HEK293 (cell line): Measurements from ENCODE around the gene OR4F17.
"Not testable (repeated sequence)": the region's sequence is repeated elsewhere in the genome, so short reads cannot be mapped to it uniquely, and the experiment has no call there.

Experiments
- CTCF ChIP-seq: fragments of 450-650 bp; formaldehyde crosslinking; IDR thresholded peaks from 2 replicates; pipeline ENCODE4 v1.5.1; 2016; ENCODE audit warnings: missing biosample characterization, missing genetic modification characterization
- OSR2 ChIP-seq: fragments of 450-650 bp; formaldehyde crosslinking; IDR thresholded peaks from 2 replicates; pipeline ENCODE4 v1.5.1; 2016; ENCODE audit warnings: missing biosample characterization, missing genetic modification characterization
- OVOL3 ChIP-seq: fragments of 450-650 bp; formaldehyde crosslinking; IDR thresholded peaks from 2 replicates; pipeline ENCODE4 v1.5.1; 2016; ENCODE audit warnings: missing biosample characterization, missing genetic modification characterization
- REST ChIP-seq: fragments of 450-650 bp; formaldehyde crosslinking; IDR thresholded peaks from 2 replicates; pipeline ENCODE4 v1.5.1; 2016; ENCODE audit warnings: missing biosample characterization, missing genetic modification characterization
- SP2 ChIP-seq: fragments of 450-650 bp; formaldehyde crosslinking; IDR thresholded peaks from 2 replicates; pipeline ENCODE4 v1.5.1; 2016; ENCODE audit warnings: missing biosample characterization, missing genetic modification characterization
- YY1 ChIP-seq: fragments of 450-650 bp; formaldehyde crosslinking; IDR thresholded peaks from 2 replicates; pipeline ENCODE4 v1.5.1; 2018; ENCODE audit warnings: missing biosample characterization, missing genetic modification characterization
- ZFP37 ChIP-seq: fragments of 450-650 bp; formaldehyde crosslinking; IDR thresholded peaks from 2 replicates; pipeline ENCODE4 v1.5.1; 2016; ENCODE audit warnings: missing biosample characterization, missing genetic modification characterization
- ZNF214 ChIP-seq: fragments of 450-650 bp; formaldehyde crosslinking; IDR thresholded peaks from 2 replicates; pipeline ENCODE4 v1.5.1; 2017; ENCODE audit warnings: missing biosample characterization, mild to moderate bottlenecking, missing genetic modification characterization, borderline replicate concordance
- ZNF274 ChIP-seq, 2 experiments: fragments of 200-500 bp in 1 of 2; fragments of 450-650 bp in 1 of 2; sonication (Bioruptor generic) in 1 of 2; formaldehyde crosslinking in 1 of 2; IDR thresholded peaks; 2 replicates each; pipeline versions ENCODE4 v1.5.1 to v1.6.1; 2014 to 2016; ENCODE audit warnings: borderline replicate concordance in 1 of 2, inconsistent platforms in 1 of 2, low read length in 1 of 2, missing biosample characterization in 1 of 2, missing genetic modification characterization in 1 of 2
- ZNF324 ChIP-seq: fragments of 450-650 bp; formaldehyde crosslinking; IDR thresholded peaks from 2 replicates; pipeline ENCODE4 v1.5.1; 2016; ENCODE audit warnings: missing biosample characterization, missing genetic modification characterization
- ZNF433 ChIP-seq: fragments of 450-650 bp; formaldehyde crosslinking; IDR thresholded peaks from 2 replicates; pipeline ENCODE4 v1.5.1; 2016; ENCODE audit warnings: missing biosample characterization, missing genetic modification characterization, low read depth
- ZNF558 ChIP-seq: fragments of 450-650 bp; formaldehyde crosslinking; IDR thresholded peaks from 2 replicates; pipeline ENCODE4 v1.5.1; 2016; ENCODE audit warnings: missing biosample characterization, missing genetic modification characterization
- ZNF629 ChIP-seq: fragments of 450-650 bp; formaldehyde crosslinking; IDR thresholded peaks from 2 replicates; pipeline ENCODE4 v1.5.1; 2017; ENCODE audit warnings: missing biosample characterization, missing genetic modification characterization
- ZNF670 ChIP-seq: fragments of 450-650 bp; formaldehyde crosslinking; IDR thresholded peaks from 2 replicates; pipeline ENCODE4 v1.5.1; 2016; ENCODE audit warnings: missing biosample characterization, missing genetic modification characterization, low read depth

GRCh38 chr19:82864-83263, 24.0 kb upstream of the OR4F17 start:
- TF ChIP-seq CTCF (tag by site-specific recombination); YY1 (tag by site-specific recombination); ZNF433; ZNF324 (tag by site-specific recombination); OSR2 (tag by site-specific recombination); ZNF214; ZNF274 (IDR thresholded peaks at IDR 0.05; ENCODE audit: low read length); ZNF274 (tag by site-specific recombination; IDR thresholded peaks at IDR 0.05; ENCODE audit: borderline replicate concordance); ZFP37 (tag by site-specific recombination); ZNF629 (tag by site-specific recombination); REST; ZNF558; ZNF670; SP2 (tag by site-specific recombination); OVOL3: not testable (repeated sequence)
